Measurements from ENCODE around the gene SMARCAD1.

The SMARCAD1 gene

DNA sequence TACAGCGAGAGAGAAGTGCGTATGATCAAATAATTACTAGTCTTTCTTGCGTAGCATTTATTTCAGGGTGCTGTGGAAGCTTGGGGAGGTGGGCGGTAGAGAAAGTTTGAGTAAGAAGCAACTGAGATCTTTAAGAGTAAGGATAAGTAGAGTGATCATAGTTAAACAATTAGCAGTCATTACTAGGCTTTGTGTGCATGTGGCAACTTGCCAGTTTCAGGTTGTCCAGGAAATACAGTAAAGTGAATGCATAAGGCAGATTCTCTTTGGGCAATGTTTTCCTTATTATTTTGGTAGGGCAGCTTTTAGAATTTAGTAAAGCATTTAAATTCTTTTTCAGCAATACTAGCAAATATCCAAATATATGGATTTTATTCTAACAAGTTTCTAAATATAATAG, 78.0 kb downstream of the SMARCAD1 start:
- no peak for TF ChIP-seq TAF1 (IDR thresholded peaks at IDR 0.05; ENCODE audit: low read depth)
- TF ChIP-seq, protein P1, sequence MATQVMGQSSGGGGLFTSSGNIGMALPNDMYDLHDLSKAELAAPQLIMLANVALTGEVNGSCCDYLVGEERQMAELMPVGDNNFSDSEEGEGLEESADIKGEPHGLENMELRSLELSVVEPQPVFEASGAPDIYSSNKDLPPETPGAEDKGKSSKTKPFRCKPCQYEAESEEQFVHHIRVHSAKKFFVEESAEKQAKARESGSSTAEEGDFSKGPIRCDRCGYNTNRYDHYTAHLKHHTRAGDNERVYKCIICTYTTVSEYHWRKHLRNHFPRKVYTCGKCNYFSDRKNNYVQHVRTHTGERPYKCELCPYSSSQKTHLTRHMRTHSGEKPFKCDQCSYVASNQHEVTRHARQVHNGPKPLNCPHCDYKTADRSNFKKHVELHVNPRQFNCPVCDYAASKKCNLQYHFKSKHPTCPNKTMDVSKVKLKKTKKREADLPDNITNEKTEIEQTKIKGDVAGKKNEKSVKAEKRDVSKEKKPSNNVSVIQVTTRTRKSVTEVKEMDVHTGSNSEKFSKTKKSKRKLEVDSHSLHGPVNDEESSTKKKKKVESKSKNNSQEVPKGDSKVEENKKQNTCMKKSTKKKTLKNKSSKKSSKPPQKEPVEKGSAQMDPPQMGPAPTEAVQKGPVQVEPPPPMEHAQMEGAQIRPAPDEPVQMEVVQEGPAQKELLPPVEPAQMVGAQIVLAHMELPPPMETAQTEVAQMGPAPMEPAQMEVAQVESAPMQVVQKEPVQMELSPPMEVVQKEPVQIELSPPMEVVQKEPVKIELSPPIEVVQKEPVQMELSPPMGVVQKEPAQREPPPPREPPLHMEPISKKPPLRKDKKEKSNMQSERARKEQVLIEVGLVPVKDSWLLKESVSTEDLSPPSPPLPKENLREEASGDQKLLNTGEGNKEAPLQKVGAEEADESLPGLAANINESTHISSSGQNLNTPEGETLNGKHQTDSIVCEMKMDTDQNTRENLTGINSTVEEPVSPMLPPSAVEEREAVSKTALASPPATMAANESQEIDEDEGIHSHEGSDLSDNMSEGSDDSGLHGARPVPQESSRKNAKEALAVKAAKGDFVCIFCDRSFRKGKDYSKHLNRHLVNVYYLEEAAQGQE (IDR thresholded peaks at IDR 0.05; ENCODE audit: low read depth), result no peak
- TF ChIP-seq, protein P2, sequence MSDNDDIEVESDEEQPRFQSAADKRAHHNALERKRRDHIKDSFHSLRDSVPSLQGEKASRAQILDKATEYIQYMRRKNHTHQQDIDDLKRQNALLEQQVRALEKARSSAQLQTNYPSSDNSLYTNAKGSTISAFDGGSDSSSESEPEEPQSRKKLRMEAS (IDR thresholded peaks at IDR 0.05), result no peak
- no peak for TF ChIP-seq FOXM1 (IDR thresholded peaks at IDR 0.05; ENCODE audit: borderline replicate concordance, low read depth)

DNA sequence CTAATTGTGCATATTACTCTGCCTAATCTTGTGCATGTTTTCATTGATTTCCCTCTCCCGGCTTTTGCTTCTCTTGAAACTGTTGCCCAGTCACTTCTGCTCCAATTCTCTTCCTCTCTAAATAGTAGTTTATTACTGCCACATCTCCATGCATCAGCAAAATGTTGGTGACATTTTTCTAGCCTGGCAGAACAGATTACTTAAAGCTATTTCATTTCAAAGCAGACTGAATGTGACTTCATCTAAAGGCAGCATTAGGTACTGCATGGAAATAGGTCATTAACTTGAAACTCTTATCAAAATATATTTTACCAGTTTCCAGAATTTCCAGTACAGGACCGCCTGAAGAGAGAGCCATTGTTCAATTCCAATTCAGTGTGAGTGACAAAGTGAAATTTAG, 82.6 kb downstream of the SMARCAD1 start:
- TF ChIP-seq NFIC (IDR thresholded peaks at IDR 0.05), result no peak
- TF ChIP-seq EP300 (IDR thresholded peaks at IDR 0.05; ENCODE audit: borderline replicate concordance), result no peak
- TF ChIP-seq CREB1 (IDR thresholded peaks at IDR 0.05; ENCODE audit: low read depth), result no peak
- no peak for TF ChIP-seq CEBPB (IDR thresholded peaks at IDR 0.05)
- TF ChIP-seq, protein P1 (IDR thresholded peaks at IDR 0.05; ENCODE audit: low read depth), result no peak
- no peak for TF ChIP-seq ZBTB7A (IDR thresholded peaks at IDR 0.05; ENCODE audit: low read depth)
- TF ChIP-seq EGR1 (IDR thresholded peaks at IDR 0.05), result no peak
- TF ChIP-seq TEAD4 (IDR thresholded peaks at IDR 0.05), result no peak
- TF ChIP-seq TCF12 (IDR thresholded peaks at IDR 0.05; ENCODE audit: low read depth), result no peak
- TF ChIP-seq FOXM1 (IDR thresholded peaks at IDR 0.05; ENCODE audit: borderline replicate concordance, low read depth), result no peak
- TF ChIP-seq, protein P3, sequence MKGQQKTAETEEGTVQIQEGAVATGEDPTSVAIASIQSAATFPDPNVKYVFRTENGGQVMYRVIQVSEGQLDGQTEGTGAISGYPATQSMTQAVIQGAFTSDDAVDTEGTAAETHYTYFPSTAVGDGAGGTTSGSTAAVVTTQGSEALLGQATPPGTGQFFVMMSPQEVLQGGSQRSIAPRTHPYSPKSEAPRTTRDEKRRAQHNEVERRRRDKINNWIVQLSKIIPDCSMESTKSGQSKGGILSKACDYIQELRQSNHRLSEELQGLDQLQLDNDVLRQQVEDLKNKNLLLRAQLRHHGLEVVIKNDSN (IDR thresholded peaks at IDR 0.05), result no peak

DNA sequence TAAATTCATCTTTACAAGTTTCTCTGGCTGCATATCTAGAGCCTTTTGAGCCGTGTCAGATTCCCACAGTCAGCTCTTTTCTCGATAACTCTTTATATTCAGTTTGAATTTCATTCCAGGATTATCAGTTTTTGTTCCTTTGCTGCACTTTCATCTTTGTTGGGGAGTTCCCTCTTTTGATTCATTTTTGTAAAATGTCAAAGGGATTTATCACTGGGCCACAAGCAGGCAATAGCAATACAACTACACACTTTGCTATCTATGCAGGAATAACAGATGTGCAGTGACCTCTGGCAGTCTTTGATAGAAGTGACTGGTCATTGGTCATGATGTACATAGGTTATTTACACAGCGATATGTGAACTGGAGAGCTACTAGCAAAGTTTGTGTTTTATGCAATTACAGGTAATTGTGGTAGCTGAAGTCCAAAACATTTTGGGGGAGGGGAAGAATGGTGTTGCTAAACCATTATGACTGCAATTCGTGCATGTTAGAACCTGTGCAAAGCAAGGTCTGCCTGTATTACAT, 91.1 kb downstream of the SMARCAD1 start:
- TF ChIP-seq CREB1 (IDR thresholded peaks at IDR 0.05; ENCODE audit: low read depth) (no peak), RAD21 (IDR thresholded peaks at IDR 0.05; ENCODE audit: low read depth) (no peak)

DNA sequence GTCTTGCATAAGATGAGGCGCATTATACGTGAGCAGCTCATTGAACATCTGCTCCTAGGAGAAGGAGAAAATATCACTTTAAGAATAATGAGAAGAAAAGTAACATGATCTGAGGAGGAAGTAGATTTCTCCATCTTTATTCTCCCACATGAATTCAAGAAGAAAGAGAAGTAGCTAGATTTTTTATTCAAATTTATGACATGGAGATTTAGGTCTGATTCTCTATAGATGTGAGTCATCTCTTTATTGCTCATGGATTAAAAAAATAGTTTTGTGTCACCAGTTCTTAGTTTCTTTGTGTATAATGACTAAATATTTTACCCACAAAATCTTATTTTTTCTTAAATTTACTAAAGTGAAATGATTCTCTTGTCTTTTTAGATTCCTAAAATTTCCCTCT, 94.5 kb downstream of the SMARCAD1 start:
- TF ChIP-seq CEBPB (IDR thresholded peaks at IDR 0.05), result no peak
- TF ChIP-seq CREB1 (IDR thresholded peaks at IDR 0.05; ENCODE audit: low read depth), result no peak
- TF ChIP-seq TAF1 (IDR thresholded peaks at IDR 0.05; ENCODE audit: low read depth), result no peak
- no peak for TF ChIP-seq TEAD4 (IDR thresholded peaks at IDR 0.05)

DNA sequence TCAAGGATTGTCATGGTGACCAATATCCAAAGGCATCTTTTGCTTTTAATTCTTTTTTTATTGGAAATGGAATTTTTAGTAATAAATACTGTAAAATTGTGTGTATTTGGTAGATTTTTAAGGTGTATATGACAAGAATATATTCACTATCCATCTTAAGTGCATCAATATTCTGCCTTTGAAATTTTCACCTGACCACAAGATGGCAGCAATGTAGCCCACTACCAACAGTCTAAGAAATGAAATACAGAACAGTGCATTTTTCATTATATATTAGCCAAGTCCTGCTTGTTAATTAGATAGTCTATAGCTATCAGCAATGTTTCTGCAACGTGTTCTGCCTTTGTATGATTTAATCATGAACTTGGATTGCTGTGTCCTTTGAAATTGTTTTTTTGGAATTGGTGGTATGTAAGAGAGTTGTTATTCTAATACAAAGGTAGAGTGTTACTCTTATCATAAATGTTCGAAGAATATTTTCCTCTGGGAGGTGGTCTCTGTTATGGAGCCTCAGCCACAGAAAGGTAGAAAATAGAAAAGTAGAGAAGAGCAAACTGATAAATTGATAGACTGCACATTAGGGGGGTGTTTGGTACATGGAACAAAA, 96.8 kb downstream of the SMARCAD1 start:
- TF ChIP-seq RAD21 (IDR thresholded peaks at IDR 0.05; ENCODE audit: low read depth), result peak; percentile 72
- TF ChIP-seq ZBTB7A (IDR thresholded peaks at IDR 0.05; ENCODE audit: low read depth), result no peak

DNA sequence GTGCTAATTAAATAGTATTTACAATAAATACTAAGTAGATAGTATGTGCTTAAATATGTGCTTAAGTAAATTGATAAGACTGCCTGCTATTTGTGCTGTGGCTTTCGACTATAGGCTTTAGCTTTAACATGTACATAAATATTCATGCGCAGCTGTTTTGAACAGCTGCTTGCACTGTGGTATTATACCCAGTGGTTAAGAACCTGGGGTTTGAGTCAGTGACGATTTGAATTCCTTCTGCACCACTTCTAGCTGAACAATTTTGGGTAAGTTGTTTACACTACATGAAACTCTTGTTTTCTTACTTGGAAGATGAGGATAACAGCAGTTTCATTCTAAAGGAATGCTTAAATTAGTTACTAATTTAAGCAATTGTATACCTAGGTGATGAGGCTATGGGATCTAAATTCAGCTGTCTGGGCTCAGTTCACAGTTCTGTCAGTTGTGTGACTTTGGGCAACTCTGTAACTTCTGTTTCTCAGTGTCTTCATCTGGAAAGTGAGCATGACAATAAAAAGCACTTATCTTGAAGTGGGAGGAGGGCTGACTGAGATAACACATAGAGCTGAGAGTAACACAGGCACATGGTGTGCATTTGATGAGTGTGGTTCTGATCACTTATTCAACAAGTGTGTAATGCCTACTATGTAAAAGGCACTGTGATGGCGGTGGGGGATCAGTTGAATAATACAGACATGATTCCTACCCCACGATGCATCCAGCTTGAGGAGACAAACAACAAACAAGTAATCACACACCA, 98.0 kb downstream of the SMARCAD1 start:
- TF ChIP-seq, protein P3 (IDR thresholded peaks at IDR 0.05), result no peak
- no peak for TF ChIP-seq EP300 (IDR thresholded peaks at IDR 0.05; ENCODE audit: borderline replicate concordance)

DNA sequence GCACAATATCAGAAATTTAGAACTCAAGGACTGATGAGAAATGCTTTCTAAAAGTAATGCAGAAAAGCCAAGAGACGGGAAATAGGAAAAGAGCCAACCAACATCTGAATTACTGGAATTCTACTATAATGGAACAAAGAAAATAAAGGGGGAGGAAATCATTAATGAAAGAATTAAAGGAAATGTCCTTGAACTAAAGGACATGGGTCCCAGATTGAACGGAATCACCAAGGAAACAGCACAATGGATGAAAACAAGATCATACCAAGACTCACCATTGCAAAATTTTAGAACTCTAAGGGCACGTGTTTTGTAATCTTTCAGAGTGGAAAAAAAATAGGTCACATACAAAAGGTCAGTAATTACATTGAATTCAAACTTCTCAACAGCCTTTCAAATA, 99.0 kb downstream of the SMARCAD1 start:
- TF ChIP-seq TAF1 (IDR thresholded peaks at IDR 0.05; ENCODE audit: low read depth) (no peak), FOXM1 (IDR thresholded peaks at IDR 0.05; ENCODE audit: borderline replicate concordance, low read depth) (no peak), RAD21 (IDR thresholded peaks at IDR 0.05; ENCODE audit: low read depth) (no peak), YY1 (IDR thresholded peaks at IDR 0.05; ENCODE audit: low read depth) (no peak), ZBTB7A (IDR thresholded peaks at IDR 0.05; ENCODE audit: low read depth) (no peak), CREB1 (IDR thresholded peaks at IDR 0.05; ENCODE audit: low read depth) (no peak), TCF12 (IDR thresholded peaks at IDR 0.05; ENCODE audit: low read depth) (no peak), CEBPB (IDR thresholded peaks at IDR 0.05) (no peak), NFIC (IDR thresholded peaks at IDR 0.05) (no peak), EGR1 (IDR thresholded peaks at IDR 0.05) (no peak), EP300 (IDR thresholded peaks at IDR 0.05; ENCODE audit: borderline replicate concordance) (no peak), TEAD4 (IDR thresholded peaks at IDR 0.05) (no peak)
- TF ChIP-seq, protein P3 (IDR thresholded peaks at IDR 0.05), result no peak
- TF ChIP-seq, protein P2 (IDR thresholded peaks at IDR 0.05), result no peak
- TF ChIP-seq, protein P1 (IDR thresholded peaks at IDR 0.05; ENCODE audit: low read depth), result no peak
